ENCODE measurements around the gene TENM3.

- TF ChIP-seq POLR2AphosphoS5 (IDR thresholded peaks at IDR 0.05; ENCODE audit: borderline replicate concordance, low read depth, low read length) (no peak), EZH2 (IDR thresholded peaks at IDR 0.05) (no peak), FOXP2 (optimal IDR thresholded peaks at IDR 0.05; ENCODE audit: control extremely low read depth, extremely low read length, insufficient read depth) (no peak)
Measured at GRCh38 chr4:182502064-182502463, 258.9 kb downstream of the TENM3 start.
